Measurements from ENCODE around the gene ITSN1. TPM values are rescaled to one million over a fixed set of nuclear protein-coding genes. Genes with fewer than 3 reads are reported as not detected.

The ITSN1 gene
- total RNA-seq, 1 donor from 2014 or later: 116 TPM

DNA sequence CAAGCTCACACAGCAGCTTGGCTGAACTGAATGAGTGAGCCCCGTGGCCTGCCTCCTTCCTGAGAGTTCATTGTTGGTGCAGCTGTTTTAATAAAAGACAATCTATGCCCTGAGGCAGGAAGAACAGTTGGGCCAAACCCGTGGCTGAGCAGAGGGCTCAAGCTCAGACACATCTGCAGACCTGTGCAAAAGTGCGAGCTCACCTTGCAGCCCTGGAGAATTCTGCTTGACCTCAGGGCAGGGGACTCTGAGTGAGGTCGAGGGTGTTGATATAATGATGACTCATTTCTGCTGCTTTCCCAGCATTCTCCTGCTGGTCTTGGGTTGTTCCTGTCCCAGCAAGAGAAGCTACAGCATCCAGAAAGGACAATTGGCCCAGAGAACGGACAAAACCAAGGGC, 212.3 kb downstream of the ITSN1 start:
- H3K9me3 Mint-ChIP-seq (ENCODE audit: low read depth): no peaks in the 10 kb centered on the region
- peaks cover 1% of the 10 kb centered on the region for H3K4me1 Mint-ChIP-seq (ENCODE audit: low read depth)
- TF ChIP-seq CTCF (IDR thresholded peaks at IDR 0.05; ENCODE audit: unreplicated experiment): no peak
- no peak overlapping the region for H3K4me3 Mint-ChIP-seq (ENCODE audit: low read depth)
- H3K36me3 Mint-ChIP-seq (ENCODE audit: insufficient read depth): no peaks in the 10 kb centered on the region
- H3K27ac Mint-ChIP-seq: no peak overlapping the region
- H3K27me3 Mint-ChIP-seq: peaks cover 6% of the 10 kb centered on the region
- no peak for DNase-seq (ENCODE audit: low spot score, unreplicated experiment)

GRCh38 chr21:33855190-33855589, 212.9 kb downstream of the ITSN1 start:
- Mint-ChIP-seq H3K9me3 (ENCODE audit: low read depth) (no peaks in the 10 kb centered on the region), H3K4me1 (ENCODE audit: low read depth) (peaks cover 1% of the 10 kb centered on the region), H3K27ac (no peak overlapping the region), H3K4me3 (ENCODE audit: low read depth) (no peak overlapping the region), H3K36me3 (ENCODE audit: insufficient read depth) (no peaks in the 10 kb centered on the region), H3K27me3 (peaks cover 6% of the 10 kb centered on the region)
- DNase-seq (ENCODE audit: low spot score, unreplicated experiment): no peak
- TF ChIP-seq CTCF (IDR thresholded peaks at IDR 0.05; ENCODE audit: unreplicated experiment): peak; percentile 8

DNA sequence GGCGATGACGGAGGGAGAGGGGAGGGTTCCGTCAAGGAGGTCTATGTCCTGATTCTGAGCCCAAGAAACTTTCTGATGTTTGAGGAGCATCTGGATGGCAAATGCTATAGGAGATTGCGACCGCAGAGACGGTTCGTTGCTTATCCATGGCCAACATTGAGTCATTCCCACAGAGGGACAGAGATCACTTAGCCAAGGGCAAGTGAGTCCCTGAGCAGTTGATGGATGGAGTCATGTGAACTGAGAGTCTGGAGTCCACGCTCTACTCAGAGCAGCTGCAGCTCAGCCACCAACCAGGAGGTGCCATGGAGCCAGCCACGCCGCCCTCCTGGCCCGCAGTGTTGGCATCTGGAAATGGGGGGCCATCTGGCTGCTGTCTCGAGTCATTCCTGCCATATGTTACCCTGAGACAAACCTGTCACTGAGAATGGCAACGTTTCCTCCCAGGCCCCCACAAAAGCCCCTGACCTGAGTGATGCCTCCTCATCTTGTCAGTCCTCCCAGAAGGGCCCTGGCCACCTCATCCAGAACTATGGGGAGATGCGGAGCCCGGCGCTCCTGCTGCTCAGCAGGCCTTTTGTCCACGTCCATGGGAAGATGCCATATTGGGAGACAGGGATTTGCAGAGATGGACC, 214.7 kb downstream of the ITSN1 start:
- no peak for DNase-seq (ENCODE audit: low spot score, unreplicated experiment)
- H3K27ac Mint-ChIP-seq: no peak overlapping the region
- H3K4me3 Mint-ChIP-seq (ENCODE audit: low read depth): no peak overlapping the region
- peaks cover 1% of the 10 kb centered on the region for H3K4me1 Mint-ChIP-seq (ENCODE audit: low read depth)
- no peak for TF ChIP-seq CTCF (IDR thresholded peaks at IDR 0.05; ENCODE audit: unreplicated experiment)
- H3K9me3 Mint-ChIP-seq (ENCODE audit: low read depth): no peaks in the 10 kb centered on the region
- H3K27me3 Mint-ChIP-seq: peaks cover 6% of the 10 kb centered on the region
- no peaks in the 10 kb centered on the region for H3K36me3 Mint-ChIP-seq (ENCODE audit: insufficient read depth)

GRCh38 chr21:33857846-33858666, 215.8 kb downstream of the ITSN1 start:
- DNase-seq (ENCODE audit: low spot score, unreplicated experiment): no peak
- Mint-ChIP-seq H3K27me3 (peaks cover 6% of the 10 kb centered on the region), H3K4me3 (ENCODE audit: low read depth) (no peak overlapping the region), H3K36me3 (ENCODE audit: insufficient read depth) (no peaks in the 10 kb centered on the region), H3K4me1 (ENCODE audit: low read depth) (peaks cover 1% of the 10 kb centered on the region), H3K9me3 (ENCODE audit: low read depth) (no peaks in the 10 kb centered on the region), H3K27ac (no peak overlapping the region)
- TF ChIP-seq CTCF (IDR thresholded peaks at IDR 0.05; ENCODE audit: unreplicated experiment): no peak

DNA sequence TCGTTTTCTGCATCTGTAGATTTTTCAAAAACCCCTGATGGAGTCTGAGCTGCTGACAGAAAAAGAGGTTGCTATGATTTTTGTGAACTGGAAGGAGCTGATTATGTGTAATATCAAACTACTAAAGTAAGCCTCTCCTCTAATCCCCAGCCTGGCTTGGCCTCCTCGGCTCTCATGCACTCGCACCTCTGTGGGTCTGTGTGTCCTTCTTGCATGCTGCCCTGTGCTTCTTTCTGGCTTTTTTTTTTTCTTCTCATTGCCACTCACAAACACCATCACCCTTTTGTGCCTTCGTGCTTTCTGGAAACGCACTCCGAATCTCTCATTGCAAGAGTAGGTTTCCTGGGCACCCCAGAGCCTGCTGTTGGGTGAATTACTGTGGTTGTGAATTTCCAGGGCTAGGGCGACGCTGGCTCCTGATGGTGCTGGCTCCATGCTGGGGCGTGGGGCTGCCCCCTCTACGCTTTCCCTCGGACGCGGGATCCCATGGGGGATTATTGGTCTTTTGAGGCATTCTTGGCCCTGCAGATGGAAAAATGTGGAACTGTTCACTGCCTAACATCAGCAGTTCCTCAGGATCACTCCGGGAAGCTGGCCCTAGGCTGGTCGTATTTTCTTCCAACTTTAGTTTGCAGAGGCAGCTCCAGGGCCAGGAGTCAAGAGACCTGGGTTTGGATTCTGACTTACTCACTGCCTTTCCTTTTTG, 216.5 kb downstream of the ITSN1 start:
- Mint-ChIP-seq H3K27me3 (peaks cover 6% of the 10 kb centered on the region), H3K27ac (peak overlapping the region; percentile 47), H3K9me3 (ENCODE audit: low read depth) (no peaks in the 10 kb centered on the region), H3K4me1 (ENCODE audit: low read depth) (peaks cover 1% of the 10 kb centered on the region), H3K36me3 (ENCODE audit: insufficient read depth) (no peaks in the 10 kb centered on the region), H3K4me3 (ENCODE audit: low read depth) (no peak overlapping the region)
- no peak for TF ChIP-seq CTCF (IDR thresholded peaks at IDR 0.05; ENCODE audit: unreplicated experiment)
- DNase-seq (ENCODE audit: low spot score, unreplicated experiment): no peak
